Thyroid gland (tissue), 4 donors: ENCODE measurements around the gene AKNAD1. TPM values are rescaled to one million over a fixed set of nuclear protein-coding genes. Genes with fewer than 3 reads are reported as not detected.
A peak's percentile ranks its signal among the peaks of the same experiment; 100 is the strongest.

Experiments used
- DNase-seq, 2 donors: peaks; one replicate each; pipeline ENCODE4 v3.0.0-alpha.2; 2019
- H3K27ac ChIP-seq, 3 donors: fragments of 200-600 bp; sonication (generic); 1 replicate in 2 of 3; 2 replicates in 1 of 3; pipeline ENCODE4 v1.5.1; 2016 to 2019; ENCODE audit warnings: mild to moderate bottlenecking in 1 of 3, moderate library complexity in 1 of 3
- H3K27me3 ChIP-seq: fragments of 200-600 bp; sonication (generic); one replicate; pipeline ENCODE4 v1.5.1; 2019
- H3K36me3 ChIP-seq, 2 donors: fragments of 200-600 bp; sonication (generic); one replicate each; pipeline ENCODE4 v1.5.1; 2016 to 2019
- H3K4me1 ChIP-seq, 2 donors: fragments of 200-600 bp; sonication (generic); one replicate each; pipeline ENCODE4 v1.5.1; 2017 to 2019
- H3K4me3 ChIP-seq, 3 donors: fragments of 200-600 bp; sonication (generic); replicated peaks in 1 of 3; 1 replicate in 2 of 3; 2 replicates in 1 of 3; pipeline ENCODE4 v1.5.1; 2016; ENCODE audit warnings: mild to moderate bottlenecking in 1 of 3
- H3K9me3 ChIP-seq: fragments of 200-600 bp; sonication (generic); one replicate; pipeline ENCODE4 v1.5.1; 2017
- POLR2A ChIP-seq, 2 donors: fragments of 450-650 bp; IDR thresholded peaks; one replicate each; pipeline ENCODE4 v1.6.1; 2017; ENCODE audit warnings: antibody characterized with exemption in 2 of 2, mild to moderate bottlenecking in 2 of 2, moderate library complexity in 1 of 2
- WGBS, 2 donors: methylation state at CpG; one replicate each; pipeline ENCODE4 v1.1.5; 2017; 5-methylcytosine and 5-hydroxymethylcytosine counted together
- intact Hi-C: fragments of 100-400 bp; cut with DNase I; formaldehyde crosslinking; loops from one replicate; pipeline ENCODE4 v1.15.1; 2023
- total RNA-seq, 4 donors: library from RNA; depleted of rRNA; stranded (reverse); fragments of >200 nt; gene quantifications; one replicate each; pipeline ENCODE4 v1.2.3, GENCODE V29; 2016
- TF ChIP-seq, protein P1 (sequence below), 6 experiments: fragments of 200-600 bp in 3 of 6; fragments of 450-650 bp in 3 of 6; sonication (generic) in 3 of 6; IDR thresholded peaks; one replicate each; pipeline ENCODE4 v1.5.1; 2016 to 2019; ENCODE audit warnings: antibody characterized with exemption in 6 of 6, mild to moderate bottlenecking in 2 of 6, inconsistent platforms in 1 of 6, moderate library complexity in 1 of 6

AKNAD1 gene, protein sequence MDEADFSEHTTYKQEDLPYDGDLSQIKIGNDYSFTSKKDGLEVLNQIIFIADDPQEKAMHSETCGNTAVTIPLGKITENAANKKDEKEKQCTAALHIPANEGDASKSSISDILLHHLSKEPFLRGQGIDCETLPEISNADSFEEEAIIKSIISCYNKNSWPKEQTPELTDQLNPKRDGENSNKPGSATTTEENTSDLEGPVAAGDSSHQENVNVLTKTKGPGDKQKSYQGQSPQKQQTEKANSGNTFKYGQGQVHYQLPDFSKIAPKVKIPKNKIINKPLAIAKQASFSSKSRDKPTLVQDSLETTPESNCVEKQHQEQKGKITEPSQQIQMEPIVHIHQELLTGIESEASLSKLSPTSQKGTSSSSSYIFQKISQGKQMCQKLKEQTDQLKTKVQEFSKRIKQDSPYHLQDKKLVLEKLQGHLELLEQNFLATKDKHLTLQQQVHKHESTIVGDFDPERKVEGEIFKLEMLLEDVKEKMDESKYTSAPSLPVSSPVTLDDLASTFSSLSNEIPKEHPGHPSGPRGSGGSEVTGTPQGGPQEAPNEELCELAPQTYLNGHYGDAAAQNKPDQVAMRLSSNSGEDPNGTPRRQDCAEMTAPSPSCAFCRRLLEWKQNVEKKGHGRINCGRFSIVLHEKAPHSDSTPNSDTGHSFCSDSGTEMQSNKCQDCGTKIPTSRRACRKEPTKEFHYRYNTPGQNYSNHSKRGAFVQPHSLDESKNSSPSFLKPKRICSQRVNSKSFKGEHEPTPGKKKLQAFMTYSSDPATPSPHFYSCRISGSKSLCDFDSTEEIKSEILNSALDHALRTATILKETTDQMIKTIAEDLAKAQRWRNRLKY
- 1 to 10 TPM in 1 of 4 donors, not detected in 3; 6.2 TPM for total RNA-seq

DNA sequence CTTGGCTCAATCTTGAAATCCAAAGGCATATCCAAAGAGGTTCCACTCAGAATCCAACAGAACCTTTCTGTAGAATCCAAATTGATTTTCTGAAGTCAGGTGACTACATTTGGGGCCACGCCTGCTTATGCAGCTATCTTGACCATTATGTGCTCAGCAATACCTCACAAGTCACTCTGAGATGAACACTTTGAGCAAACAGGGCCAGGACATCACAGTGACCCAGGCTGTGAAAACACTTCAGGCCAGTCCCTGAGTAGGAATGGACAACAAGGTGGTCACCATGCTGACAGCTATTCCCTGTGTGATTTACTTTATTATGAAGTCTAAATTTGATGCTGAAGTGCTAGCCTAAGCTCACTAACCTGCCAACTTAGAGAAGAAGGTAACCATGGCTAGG is at the start of gene AKNAD1:
AKNAD1 (minus strand) TSS at position 101 of the 400 bp plus-strand sequence. CDS start 4,430 bp downstream, outside the sequence.
- no peak for DNase-seq
- intact Hi-C loops: no loop called here
- H3K27ac ChIP-seq: no peak within 1 kb of the TSS
- no peak within 1 kb of the TSS for H3K4me3 ChIP-seq
- H3K27me3 ChIP-seq: no peaks in the 10 kb centered on the region
- WGBS, 2 donors: 86 to 100% methylated on average over 1 of the region's 1 CpG
- no peaks in the 10 kb centered on the region for H3K36me3 ChIP-seq
- no peaks in the 10 kb centered on the region for H3K4me1 ChIP-seq
- TF ChIP-seq, protein P1, sequence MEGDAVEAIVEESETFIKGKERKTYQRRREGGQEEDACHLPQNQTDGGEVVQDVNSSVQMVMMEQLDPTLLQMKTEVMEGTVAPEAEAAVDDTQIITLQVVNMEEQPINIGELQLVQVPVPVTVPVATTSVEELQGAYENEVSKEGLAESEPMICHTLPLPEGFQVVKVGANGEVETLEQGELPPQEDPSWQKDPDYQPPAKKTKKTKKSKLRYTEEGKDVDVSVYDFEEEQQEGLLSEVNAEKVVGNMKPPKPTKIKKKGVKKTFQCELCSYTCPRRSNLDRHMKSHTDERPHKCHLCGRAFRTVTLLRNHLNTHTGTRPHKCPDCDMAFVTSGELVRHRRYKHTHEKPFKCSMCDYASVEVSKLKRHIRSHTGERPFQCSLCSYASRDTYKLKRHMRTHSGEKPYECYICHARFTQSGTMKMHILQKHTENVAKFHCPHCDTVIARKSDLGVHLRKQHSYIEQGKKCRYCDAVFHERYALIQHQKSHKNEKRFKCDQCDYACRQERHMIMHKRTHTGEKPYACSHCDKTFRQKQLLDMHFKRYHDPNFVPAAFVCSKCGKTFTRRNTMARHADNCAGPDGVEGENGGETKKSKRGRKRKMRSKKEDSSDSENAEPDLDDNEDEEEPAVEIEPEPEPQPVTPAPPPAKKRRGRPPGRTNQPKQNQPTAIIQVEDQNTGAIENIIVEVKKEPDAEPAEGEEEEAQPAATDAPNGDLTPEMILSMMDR (IDR thresholded peaks at IDR 0.05): no peak
- TF ChIP-seq POLR2A (IDR thresholded peaks at IDR 0.05): no peak
- no peaks in the 10 kb centered on the region for H3K9me3 ChIP-seq

DNA sequence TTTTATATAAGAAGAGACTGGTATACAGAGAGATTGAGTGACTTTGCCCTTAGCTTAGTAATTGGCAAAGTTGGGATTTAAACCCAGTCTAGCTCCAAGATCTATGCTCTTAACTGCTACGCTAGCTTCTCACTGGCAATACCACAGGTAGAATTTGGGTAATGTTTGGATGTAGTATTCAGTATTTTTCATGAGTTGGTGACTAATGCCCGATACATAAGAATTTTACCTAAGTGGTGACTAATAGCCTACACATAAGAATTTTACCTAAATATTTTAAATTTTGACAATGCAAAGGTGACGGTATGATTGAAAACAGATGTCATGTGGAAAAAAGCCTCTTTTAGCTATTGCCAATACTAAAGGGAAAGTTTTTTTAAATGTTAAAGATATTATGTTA is 44.2 kb upstream of the AKNAD1 start:
- Histone ChIP-seq H3K9me3 (no peaks in the 10 kb centered on the region), H3K4me1 (no peaks in the 10 kb centered on the region), H3K4me3 (no peak overlapping the region), H3K36me3 (no peaks in the 10 kb centered on the region), H3K27me3 (no peaks in the 10 kb centered on the region), H3K27ac (no peak overlapping the region)
- WGBS, 2 donors: 98% methylated on average over 3 of the region's 3 CpGs
- TF ChIP-seq, protein P1 (IDR thresholded peaks at IDR 0.05): no peak
- TF ChIP-seq POLR2A (IDR thresholded peaks at IDR 0.05): no peak
- no peak for DNase-seq
- intact Hi-C loops: no loop called here

DNA sequence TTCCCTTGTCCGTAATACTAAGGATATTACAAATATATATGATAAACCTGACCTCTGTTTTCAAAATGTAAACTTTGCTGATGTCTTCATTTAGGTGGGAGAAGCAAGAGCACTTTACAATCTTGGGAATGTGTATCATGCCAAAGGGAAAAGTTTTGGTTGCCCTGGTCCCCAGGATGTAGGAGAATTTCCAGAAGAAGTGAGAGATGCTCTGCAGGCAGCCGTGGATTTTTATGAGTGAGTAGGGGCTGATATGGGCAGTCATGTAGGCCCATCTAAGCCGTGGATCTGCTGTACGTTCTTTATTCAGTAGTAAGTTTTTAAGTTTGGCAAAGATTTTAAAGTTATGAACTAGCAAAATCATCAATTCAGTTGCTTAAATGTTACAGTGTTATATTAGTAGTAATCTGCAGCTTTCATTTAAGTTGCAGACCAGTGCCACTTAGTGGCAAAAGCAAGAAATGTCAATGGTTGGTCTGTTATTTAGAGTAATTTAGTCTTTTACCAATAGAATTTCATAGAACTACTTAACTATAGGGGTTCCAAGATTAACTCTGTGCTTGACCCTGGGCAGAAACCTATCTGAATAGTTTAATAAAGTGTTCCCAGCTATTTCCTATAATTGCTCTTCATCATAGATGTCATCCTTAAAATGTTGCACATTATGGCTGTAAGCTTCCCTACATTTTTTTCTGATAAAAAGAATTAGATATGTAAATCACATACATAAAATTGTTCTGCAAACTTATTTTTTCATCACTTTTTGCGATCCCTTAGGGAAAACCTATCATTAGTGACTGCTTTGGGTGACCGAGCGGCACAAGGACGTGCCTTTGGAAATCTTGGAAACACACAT is 41.2 kb upstream of the AKNAD1 start:
- H3K4me3 ChIP-seq: no peak overlapping the region
- TF ChIP-seq POLR2A (IDR thresholded peaks at IDR 0.05): no peak
- TF ChIP-seq, protein P1 (IDR thresholded peaks at IDR 0.05): peak; percentile 33 to 77 (median 62)
- no peaks in the 10 kb centered on the region for H3K9me3 ChIP-seq
- no peaks in the 10 kb centered on the region for H3K4me1 ChIP-seq
- no peaks in the 10 kb centered on the region for H3K27me3 ChIP-seq
- peak in 1 of 2 donors; percentile 17 for DNase-seq
- no peak overlapping the region for H3K27ac ChIP-seq
- H3K36me3 ChIP-seq: no peaks in the 10 kb centered on the region
- WGBS, 2 donors: 63 to 70% methylated on average over 8 of the region's 8 CpGs
- intact Hi-C loops: loop anchor here (5.0 kb wide), 1 partner anchor 71 kb away; no protein-coding TSS in a partner anchor

DNA sequence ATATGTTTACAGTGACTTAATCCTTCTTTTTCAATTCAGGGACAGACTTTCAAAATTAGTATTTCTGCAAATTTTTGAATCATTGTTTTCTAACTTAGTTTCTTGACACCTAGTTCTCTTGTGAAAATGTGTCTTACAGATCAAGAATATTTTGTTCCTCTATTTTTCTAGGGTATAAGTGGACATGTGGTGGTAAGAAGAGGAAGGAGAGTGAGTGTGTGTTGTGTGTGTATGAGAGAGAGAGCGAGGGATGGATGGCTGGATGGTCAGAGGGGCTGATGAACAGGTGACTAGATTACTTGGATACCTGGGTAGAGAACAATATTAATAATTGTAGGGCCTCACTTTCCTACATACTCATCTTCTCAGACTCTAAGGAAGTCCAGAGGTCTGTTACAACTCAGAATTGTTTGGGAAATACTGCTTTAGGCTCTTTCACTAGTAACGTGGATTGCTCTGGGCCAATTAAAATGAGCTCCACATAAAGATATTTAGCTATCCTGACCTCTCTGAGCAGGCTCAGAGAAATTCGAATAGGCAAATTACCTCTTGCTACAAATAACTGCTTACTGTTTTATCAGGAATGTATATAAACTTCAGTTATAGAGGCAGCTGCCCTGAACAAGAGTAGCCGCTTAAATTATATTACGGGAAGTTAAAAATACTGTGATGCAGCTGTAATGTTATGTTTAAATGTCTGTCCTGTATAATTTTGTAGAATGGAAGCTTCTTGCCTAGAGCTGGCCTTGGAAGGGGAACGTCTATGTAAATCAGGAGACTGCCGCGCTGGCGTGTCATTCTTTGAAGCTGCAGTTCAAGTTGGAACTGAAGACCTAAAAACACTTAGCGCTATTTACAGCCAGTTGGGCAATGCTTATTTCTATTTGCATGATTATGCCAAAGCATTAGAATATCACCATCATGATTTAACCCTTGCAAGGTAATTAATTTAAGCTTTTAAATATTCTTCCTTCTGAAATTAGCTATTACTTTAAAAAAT is 39.6 kb upstream of the AKNAD1 start:
- no peak overlapping the region for H3K27ac ChIP-seq
- DNase-seq: no peak
- 79 to 83% methylated on average over 10 of the region's 10 CpGs for WGBS, 2 donors
- no peaks in the 10 kb centered on the region for H3K4me1 ChIP-seq
- H3K27me3 ChIP-seq: no peaks in the 10 kb centered on the region
- no peaks in the 10 kb centered on the region for H3K36me3 ChIP-seq
- H3K4me3 ChIP-seq: no peak overlapping the region
- H3K9me3 ChIP-seq: no peaks in the 10 kb centered on the region
- TF ChIP-seq POLR2A (IDR thresholded peaks at IDR 0.05): no peak
- TF ChIP-seq, protein P1 (IDR thresholded peaks at IDR 0.05): no peak
- intact Hi-C loops: loop anchor here (5.0 kb wide), 1 partner anchor 69 kb away; no protein-coding TSS in a partner anchor
